Stimulated activated CD4-positive, alpha-beta T cell treated with anti-CD3 and anti-CD28 coated beads, TNF-alpha, amount 100 ng/mL, for 48 hours (primary cell): ENCODE data around the gene KREMEN2.

ENCODE experiments used
- DNase-seq, 3 donors: peaks; one replicate each; pipeline ENCODE4 v3.0.0-alpha.2; 2020; ENCODE audit warnings: low read depth in 3 of 3

The KREMEN2 gene

DNA sequence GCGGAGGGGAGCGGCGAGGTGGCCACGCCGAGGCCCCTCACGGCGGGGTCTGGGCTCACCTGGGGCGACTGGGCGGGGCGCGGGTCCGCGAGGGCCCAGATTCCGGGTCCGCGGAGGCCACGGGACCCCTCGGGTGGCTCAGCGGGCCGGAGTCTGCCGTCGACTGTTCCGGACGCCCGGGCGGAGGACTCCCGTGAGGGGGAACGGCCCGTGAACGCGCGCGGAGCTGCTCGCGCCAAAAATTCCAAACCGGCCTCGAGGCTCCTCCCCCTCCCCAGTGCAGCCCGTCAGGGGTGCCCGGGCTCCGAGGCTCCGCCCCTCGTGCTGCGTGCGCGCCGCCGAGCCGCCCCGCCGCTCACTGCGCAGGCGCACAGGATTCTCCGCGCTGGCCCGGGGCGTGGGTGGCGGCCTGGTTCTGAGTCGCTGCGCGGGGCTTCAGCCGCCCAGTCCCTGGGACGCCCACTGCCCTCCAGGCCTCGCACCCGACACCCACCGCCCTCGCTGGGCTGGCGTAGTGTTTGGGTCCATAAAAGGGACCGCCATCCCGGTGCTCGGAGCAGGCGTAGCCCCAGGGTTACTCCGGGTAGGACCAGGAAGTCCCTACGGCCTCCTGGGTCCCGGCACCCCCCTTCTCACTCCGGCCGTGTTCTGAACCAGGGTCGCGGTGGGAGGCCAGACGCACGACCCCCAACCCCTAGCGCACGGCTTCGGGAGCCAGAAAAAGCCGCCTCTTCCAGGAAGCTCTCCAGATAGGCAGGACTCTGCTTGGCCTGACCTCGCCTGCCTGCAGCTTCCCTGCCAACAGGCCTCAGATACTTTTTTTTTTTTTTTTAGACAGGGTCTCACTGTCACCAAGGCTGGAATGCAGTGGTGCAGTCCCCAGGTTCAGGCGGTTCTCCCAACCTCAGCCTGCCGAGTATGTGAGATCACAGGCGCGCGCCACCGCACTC is 16.4 kb downstream of the KREMEN2 start, which contains the start of gene PKMYT1:
TSS of gene PKMYT1 (minus strand) at position 220 of the 950 bp plus-strand sequence. CDS start 789 bp downstream, outside the sequence.
- DNase-seq: peak; percentile 89 to 97 (median 91)

DNA sequence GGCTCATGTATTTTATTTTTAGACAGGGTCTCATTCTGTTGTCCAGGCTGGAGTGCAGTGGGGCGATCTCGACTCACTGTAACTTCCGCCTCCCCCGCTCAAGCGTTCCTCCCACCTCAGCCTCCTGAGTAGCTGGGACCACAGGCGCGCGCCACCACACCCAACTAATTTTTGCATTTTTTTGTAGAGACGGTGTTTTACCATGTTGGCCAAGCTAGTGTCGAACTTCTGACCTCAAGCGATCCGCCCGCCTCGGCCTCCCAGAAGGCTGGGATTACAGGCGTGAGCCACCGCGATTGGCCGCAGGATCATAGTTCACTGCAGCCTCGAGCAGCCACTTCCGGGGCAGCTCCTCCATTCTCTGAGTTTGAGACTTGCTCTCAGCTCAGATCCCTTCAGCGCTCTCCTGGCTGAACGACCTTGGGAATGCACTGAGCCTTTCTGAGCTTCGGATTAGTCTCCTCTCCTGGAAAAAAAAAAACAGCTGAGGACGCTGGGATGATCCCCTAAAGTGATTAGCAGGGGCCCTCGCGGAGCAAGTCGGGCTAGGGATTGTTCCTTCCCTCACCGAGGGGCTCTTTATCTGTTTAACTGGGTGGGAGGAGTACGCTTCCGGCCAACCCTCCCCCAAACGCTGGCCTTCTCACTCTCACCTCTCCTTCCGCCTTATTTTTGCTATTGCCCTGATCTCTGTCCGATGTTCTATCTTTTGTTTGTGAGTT is 17.3 kb downstream of the KREMEN2 start:
- no peak for DNase-seq

DNA sequence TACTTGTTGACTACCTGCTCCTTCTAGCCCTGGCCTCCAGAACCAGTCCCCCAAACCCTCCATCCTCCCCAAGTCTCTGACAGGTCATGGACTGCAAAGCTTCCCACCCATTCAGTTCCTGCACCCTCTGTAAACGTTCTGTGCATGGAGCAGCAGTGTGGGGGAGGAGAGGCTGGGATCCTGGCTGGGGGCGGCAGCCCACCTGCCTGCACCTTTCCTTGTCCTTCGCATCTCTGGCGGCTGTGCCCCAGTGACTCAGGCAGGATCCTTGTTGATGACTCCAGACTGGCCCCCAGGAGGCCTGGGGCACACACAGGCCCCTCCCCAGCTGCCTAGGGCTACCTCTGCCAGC is 17.8 kb downstream of the KREMEN2 start:
- no peak for DNase-seq

DNA sequence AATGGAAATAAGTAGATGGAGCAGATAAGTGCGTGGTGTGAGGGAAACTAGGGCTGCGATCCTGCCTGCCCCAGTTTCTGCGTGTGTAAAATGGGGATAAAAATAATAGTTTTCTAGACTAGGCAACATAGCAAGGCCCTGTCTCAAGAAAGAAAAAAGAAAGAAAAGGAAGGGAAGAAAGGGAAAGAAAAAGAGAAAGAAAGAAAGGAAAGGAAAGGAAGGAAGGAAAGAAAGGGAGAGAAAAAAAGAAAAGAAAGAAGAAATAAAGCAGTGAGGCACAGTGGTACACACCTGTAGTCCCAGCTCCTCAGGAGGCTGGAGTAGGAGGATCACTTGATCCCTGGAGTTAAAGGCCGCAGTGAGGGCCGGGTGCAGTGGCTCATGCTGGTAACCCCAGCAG is 18.3 kb downstream of the KREMEN2 start:
- no peak for DNase-seq

DNA sequence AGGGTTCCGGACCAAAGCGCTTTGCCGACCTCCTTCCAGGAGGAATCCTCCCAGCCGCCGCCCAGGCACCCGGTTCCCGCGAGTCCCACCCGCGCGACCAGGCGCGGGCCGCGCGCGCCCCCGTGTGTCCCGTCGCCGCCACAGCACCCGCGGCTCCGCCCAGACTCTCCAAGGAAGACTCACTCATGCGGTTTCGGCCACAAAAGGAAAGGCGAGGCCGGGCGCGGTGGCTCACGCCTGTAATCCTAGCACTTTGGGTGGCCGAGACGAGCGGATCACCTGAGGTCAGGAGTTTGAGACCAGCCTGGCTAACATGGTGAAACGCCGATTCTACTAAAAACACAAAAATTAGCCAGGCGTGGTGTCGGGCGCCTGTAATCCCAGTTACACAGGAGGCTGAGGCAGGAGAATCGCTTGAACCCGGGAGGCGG is 19.6 kb downstream of the KREMEN2 start:
- DNase-seq: peak; percentile 56 to 70 (median 66)

DNA sequence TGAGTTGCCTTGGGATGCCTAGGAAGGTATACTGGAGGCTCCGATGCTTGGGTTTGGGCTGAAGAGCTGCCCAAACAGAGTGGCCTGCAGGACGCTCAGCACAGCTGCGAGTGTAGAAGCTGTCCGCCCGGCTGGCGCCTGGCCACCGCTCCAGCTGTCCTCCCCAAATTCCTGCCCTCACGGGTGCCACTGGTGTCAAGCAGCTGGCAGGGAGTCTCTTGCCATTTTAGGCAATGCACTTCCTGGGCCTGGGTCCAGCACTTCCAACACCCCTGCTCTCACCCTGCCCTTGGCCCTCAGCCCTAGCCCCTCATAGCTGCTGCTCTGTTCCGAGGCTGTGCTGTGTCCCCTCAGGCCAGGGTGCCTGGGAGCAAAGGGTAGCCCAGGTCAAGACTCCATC is 21.4 kb downstream of the KREMEN2 start:
- no peak for DNase-seq

DNA sequence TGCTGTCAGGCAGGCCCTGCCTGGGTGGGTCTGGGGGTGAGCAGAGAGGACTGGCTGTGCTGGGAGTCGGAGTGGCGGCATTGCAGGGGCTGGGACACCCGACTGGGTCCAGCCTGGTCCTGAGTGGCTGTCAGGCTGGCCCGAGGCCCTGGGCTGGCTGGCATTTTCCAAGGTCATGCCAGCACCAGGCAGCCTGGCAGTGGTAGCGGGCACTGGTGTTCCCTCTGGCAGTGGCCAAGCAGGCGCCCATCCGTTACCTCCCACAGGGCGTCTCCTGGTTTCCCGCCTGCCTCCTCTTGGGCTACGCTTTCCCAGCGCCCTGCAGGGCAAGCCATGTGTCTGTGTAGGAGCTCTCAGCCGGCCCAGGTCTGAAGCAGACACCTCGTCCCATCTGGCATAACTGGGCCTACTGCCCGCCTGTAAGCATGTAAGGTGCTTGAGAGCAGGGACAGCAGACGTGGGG is 21.8 kb downstream of the KREMEN2 start:
- no peak for DNase-seq

DNA sequence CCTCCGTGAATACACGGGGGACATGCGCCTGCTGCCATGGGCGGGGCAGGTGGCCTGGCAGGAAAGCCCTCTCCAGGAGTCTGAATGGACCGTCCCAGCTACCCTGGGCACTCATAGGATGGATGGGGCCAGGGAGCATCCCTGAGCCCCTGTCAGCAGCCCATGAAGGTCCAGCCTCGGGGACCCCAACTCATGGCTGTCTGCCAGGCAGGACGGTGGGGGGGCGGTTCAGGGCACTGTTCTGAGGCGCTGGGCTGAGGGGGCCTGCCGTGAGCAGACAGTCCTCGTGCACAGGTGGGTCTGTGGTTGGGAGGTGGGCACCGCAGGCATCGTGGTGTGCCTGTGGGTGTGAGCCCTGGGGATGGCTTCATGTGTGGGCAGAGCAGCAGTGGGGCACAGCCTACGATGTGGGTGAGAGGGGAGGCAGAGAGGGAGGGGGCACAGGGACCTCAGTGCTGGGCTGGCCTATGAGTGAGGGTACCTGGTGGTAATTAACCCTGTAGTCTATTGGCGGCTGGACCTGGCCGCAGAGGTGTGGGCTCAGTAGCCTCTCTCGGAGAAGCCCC is 22.6 kb downstream of the KREMEN2 start:
- DNase-seq: no peak

DNA sequence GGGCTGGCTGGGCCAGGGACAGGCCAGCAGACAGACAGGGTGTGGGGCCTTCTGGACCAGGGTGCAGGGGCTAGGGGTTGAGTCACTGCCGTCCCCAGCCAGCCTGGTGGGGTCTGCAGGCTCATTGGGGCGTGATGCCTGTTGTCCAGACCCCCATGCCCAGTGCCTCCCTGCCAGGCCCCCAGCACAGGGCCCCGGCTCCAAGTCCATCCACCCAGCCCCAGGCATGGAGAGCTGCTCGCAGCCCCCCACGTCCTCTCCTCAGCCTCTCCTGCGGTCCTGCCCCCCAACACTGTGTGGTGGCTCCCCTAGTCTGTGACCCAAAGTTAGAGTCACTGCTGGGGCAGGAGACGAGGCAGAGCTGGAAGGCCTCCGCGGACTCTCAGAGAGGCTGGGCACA is 23.2 kb downstream of the KREMEN2 start:
- DNase-seq: no peak

DNA sequence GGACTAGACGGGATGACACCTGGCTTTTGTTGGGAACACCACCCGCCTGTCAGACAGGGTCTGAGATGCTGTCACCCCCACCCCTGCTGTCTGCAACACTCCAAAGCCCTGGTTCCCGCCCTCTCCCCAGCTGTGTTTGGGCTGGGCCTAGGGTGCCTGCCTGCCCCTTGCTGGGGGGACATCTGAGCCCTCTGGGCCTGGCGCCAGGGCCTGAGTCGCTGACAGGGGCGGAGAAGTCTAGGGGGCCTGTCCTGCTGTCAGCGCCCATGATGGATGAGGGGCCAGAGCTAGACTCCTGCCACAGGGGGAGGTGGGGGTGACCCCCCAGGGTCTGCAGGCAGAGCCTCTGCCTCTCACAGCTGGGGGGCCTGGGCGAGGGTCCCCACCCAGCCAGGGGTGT is 23.8 kb downstream of the KREMEN2 start:
- no peak for DNase-seq

DNA sequence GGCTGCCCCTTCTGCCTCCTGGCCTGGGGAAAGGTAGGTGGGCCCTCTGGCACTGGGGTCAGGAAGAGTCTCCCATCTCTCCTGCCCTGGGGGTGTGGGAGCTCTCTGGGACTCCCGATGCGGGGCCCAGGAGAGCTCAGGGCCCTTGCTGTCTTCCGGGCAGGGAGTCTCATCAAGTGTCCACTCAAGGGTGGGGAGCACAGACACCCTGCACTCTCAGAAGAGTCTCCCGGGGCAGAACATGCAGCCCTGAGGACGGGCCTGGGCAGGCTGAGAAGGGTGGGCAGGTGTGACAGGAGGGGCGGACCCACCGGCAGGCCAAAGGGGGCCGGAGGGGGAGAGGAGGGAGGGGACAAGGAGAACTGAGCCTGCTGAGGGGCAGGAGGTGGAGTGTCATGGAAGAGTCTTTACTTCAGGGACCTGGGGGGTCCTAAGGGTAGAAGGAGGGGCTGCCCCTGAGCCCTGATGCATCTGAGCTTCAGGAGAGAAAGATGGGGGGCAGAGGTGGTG is 24.6 kb downstream of the KREMEN2 start:
- DNase-seq: no peak

DNA sequence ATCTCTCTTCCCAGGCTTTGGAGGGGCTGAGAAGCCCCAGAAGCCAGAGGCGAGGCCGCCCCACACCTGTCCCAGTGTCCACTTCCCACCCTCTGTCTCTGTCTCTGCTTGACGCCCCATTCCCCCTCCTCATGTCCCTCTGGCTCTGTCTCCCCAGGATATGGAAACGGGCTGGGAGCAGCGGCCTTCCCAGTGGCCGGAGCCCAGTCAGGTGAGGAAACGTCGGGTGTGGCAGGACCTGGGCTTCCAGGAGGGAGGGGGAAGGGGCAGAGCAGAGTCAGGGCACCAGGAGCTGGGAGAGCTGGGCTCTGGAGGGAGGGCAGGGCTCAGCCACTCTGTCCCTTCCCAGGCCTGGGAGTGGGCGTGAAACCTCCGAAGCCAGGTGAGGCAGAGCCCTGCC is 26.8 kb downstream of the KREMEN2 start:
- DNase-seq: no peak

DNA sequence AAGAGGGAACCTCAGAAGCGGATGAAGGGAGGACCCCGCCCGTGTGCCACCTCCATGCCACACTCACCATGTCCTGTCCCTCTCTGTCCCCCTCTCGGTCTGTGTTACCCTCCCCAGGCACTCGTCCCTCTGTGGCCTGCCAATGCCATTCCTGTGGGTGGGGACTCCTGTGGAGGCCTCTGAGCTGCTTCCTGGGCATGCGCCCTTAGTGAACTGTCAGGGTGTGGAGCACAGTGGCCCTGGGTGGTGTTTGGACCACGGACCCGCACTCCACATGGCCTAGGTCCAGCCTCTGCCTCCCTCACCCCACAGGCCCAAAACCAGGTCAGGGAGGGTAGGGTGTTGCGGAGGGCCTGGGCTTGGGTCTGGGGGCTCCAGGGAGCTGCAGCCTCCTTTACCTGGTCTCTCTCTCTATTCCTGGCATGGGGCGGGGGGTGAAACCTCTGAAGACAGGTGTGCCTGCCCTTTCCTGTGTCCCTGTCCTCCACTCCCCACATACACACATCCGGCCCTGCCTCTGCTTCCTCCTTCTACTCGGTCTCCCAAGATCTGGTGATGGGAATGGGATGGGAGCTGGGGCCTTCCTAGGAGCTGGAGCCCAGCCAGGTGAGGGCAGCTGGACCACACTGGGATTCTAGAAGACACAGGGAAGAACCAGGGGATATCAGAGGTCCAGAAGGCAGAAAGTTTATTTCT is 27.6 kb downstream of the KREMEN2 start:
- DNase-seq: no peak

DNA sequence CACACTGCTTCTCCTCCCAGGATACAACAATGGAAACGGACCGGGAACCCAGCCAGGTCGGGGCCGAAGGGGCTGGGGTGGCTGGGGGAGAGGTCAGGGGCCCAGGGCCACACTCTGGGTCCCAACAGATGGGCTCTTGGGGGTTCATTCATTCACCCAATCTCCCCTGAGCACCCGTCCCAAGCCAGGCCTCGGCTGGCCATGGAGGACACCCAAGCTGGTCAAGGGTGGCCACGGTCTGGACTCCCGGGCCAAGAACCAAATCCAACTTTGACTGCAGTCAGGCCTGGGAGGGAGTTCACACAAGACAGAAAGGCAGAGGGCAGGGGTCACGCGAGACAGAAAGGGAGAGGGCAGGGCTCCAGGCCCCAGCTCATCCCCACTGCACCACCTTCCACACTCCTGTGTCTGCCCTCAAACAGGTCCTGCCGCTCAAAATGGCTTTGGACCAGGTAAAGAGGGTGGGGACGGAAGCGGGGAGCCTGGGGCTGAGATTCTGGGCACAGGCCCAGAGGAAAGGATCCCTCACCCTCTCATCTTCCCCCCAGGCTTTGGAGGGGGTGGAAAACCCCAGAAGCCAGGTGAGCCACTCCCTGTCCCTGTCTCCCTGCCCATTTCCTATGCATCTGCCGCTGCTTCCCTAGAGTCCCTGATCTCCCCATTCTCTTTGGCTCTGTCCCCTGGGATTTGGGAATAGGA is 28.5 kb downstream of the KREMEN2 start:
- no peak for DNase-seq

DNA sequence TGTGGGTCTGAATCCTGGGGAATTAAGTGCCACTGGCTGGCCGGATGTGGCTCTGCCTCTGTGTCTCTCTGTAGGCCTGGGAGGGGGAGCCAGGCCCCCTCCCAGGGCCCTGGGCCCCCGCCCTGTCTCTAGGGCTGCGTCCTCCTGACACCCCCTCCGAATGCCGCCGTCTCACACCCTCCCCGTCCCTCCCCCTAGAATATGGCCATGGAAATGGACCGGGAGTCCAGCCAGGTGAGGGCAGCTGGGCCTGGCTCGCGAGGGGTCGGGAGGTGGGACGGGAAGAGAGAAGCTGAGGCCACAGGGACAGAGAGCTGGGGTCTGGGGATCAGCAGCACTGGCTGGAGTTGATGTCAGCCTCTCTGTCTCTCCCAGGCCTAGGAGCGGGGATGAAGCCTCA is 32.2 kb downstream of the KREMEN2 start:
- no peak for DNase-seq

DNA sequence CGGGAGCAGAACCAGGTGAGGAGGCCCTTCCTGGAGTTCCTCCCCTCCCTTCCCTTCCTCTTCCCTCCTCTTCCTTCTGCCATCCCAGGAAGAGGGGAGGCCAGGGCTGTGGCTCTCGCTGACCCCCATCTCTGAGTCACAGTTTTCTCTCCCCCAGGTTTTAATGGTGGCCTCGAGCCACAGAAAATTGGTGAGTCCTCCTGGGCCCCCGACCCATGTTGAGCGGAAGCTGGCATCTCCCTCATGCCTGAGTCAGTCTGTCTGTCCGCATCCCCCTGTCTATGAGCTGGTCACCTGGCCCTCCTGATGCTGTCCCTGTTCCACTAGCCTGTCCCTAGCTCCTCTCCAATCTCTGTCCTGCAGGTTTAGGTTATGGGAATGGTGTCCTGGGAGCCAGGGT is 35.9 kb downstream of the KREMEN2 start:
- DNase-seq: no peak

DNA sequence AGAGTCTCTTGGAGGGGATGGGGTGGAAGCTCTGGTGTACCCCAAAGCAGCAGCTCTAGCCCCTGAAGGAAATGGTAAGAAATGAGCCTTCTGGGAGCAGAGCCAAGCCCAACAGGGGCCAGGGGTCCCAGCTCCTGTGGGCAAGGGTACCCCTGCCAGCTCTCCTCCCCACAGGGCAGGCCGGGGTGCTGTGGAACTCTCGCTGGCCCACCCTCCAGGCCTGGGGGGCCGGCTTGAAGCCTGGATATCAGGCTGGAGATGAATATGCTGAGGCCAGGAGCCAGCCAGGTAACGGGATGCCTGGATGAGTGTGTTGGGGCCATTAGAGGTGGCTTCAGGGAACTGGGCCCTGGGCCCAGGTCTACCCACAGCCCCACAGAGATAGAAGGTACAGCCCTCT is 36.5 kb downstream of the KREMEN2 start:
- DNase-seq: no peak

DNA sequence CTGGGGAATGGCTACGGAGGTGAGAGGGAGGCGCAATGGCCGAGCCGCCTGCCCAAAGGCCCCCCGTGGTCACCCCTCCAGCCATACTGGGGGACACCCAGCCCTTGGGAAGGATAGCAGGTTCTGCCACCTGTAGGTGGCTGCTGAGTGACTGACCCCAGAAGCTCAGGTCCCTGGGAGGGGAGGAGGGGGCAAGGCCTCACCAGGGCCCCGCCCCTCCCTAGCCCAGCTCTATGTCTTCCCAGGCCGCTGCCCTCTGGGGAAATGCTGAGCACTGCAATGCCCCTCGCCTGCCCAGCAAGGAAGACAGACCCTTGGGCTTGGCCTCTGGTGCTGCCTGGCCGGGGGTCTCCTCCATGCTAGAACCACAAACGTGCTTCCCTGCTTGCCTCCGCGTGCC is 37.2 kb downstream of the KREMEN2 start:
- no peak for DNase-seq

DNA sequence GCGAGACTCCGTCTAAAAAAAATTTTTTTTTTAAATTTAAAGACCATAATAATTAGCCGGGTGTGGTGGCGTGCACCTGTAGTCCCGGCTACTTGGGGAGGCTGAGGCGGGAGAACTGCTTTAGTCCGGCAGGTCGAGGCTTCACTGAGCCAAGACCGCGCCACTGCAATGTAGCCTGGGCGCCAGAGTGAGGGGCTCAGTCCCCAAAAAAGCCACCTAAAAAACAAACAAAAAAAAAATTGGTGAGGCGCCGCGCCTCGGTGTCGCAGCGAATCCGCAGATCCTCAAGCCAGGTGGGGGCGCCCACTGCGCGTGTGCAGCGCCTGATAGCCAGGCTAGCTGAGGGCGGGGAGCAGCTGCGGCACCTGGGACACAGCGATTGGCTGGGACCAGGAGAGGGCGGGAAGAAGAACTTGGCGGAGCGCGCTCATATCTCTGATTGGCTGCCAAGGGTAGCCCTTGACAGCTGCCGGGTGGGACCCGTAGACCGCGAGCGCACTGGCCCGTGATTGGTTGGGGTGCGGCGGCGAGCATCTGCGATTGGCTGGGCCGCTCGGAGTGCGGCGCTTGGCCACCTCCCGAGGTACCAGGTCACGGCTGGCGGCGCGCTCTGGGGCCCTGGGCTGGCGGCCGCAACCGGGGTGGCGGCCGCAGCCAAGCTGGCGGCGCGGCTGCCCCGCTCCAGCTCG is 39.7 kb downstream of the KREMEN2 start:
- DNase-seq: peak; percentile 93 to 98 (median 94)

DNA sequence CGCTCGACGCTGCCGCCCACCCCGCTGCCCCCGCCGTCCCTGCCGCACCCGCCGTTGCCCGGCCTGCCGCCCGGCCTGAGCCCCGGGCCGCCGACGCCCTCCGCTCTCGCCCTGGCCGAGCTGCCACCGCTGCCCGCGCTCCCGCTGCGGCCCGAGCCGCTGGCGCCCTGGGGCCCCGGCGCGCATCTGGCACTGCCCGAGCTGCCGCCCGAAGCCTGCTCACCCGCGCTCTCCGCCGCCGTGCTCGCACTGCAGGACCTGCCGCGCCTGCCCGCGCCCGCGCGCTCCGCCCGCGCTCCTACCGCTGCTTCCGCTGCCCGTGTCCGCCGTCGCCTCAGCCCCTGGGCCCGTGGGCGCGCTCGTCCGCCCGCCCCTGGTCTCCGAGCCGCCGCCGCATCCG is 40.2 kb downstream of the KREMEN2 start:
- DNase-seq: no peak
